Kidney (tissue), 14 donors: Measurements from ENCODE around the gene CGRRF1. TPM values are rescaled to one million over a fixed set of nuclear protein-coding genes. Genes with fewer than 3 reads are reported as not detected.
A peak's percentile ranks its signal among the peaks of the same experiment; 100 is the strongest.

Experiments
- DNase-seq, 5 donors: peaks; one replicate each; pipeline ENCODE4 v3.0.0-alpha.2; 2013 to 2020
- FAIRE-seq: peaks from 2 replicates; lab custom pipeline; 2012; peaks lifted over from hg19 to GRCh38; lab: Jason Lieb, UNC
- H3K27ac ChIP-seq, 2 donors: one replicate each; pipeline ENCODE4 v1.7.0; 2013; ENCODE audit warnings: low read depth in 2 of 2, low read length in 2 of 2, inconsistent platforms in 1 of 2
- H3K27me3 ChIP-seq: one replicate; pipeline ENCODE4 v1.7.1; 2013; ENCODE audit warnings: low read length, inconsistent platforms; ENCODE audit not compliant: control insufficient read depth, insufficient read depth
- H3K36me3 ChIP-seq, 3 donors: one replicate each; pipeline versions ENCODE4 v1.7.0 to v1.7.1; 2013; ENCODE audit warnings: low read length in 3 of 3, control low read depth in 1 of 3, inconsistent platforms in 1 of 3; ENCODE audit not compliant: insufficient read depth in 3 of 3, control insufficient read depth in 2 of 3
- H3K4me1 ChIP-seq, 3 donors: one replicate each; pipeline versions ENCODE4 v1.7.0 to v1.7.1; 2013; ENCODE audit warnings: low read length in 3 of 3, inconsistent platforms in 1 of 3, low read depth in 1 of 3; ENCODE audit not compliant: control insufficient read depth in 2 of 3, insufficient read depth in 2 of 3
- H3K4me3 ChIP-seq, 3 donors: one replicate each; pipeline versions ENCODE4 v1.7.0 to v1.8.1; 2013; ENCODE audit warnings: low read length in 3 of 3, control low read depth in 1 of 3, inconsistent platforms in 1 of 3
- H3K9ac ChIP-seq, 3 donors: one replicate each; pipeline versions ENCODE4 v1.7.0 to v1.7.1; 2013; ENCODE audit warnings: low read length in 3 of 3, control low read depth in 1 of 3, inconsistent platforms in 1 of 3
- H3K9me3 ChIP-seq, 3 donors: one replicate each; pipeline versions ENCODE4 v1.7.0 to v1.7.1; 2013; ENCODE audit warnings: low read length in 3 of 3, control low read depth in 1 of 3, inconsistent platforms in 1 of 3; ENCODE audit not compliant: control insufficient read depth in 2 of 3, insufficient read depth in 1 of 3
- intact Hi-C: fragments of 100-400 bp; cut with DNase I; formaldehyde crosslinking; loops from one replicate; pipeline ENCODE4 v1.11.1; 2022
- polyA plus RNA-seq: library from polyadenylated mRNA; stranded (reverse); fragments of 350-450 nt; fragmentation: Illumina TruSeq; extraction: RNeasy Lipid Tissue Mini Kit (QIAGEN cat#74804); gene quantifications from one replicate; pipeline ENCODE4 v1.2.3, GENCODE V29; 2014; ENCODE audit warnings: low read depth, low replicate concordance; ENCODE audit not compliant: insufficient read depth
- total RNA-seq: library from RNA; stranded (reverse); fragmentation: NEBNext Ultra II Directional; extraction: Animal tissue kit (Norgen Biotek cat#: 25700); gene quantifications from one replicate; pipeline ENCODE4 v1.2.1, GENCODE V29; 2021
- TF ChIP-seq, protein P1 (sequence below): IDR thresholded peaks from 3 replicates; pipeline ENCODE4 v1.5.1; 2012; ENCODE audit warnings: mild to moderate bottlenecking, moderate library complexity, borderline replicate concordance; ENCODE audit not compliant: insufficient read depth; ENCODE audit errors: extremely low read depth
- donor health status: control.
- donor health status: control.
- donor health status: control.
- donor health status: control.
- donor health status: control.
- donor health status: DM: yes; HTN: yes; CAD: no.
- donor health status: Normal renal cell carcinoma (clear cell type).

The CGRRF1 gene
- total and polyA plus RNA-seq, 2 donors from 2014 or later: 19.6 to 26.2 TPM

DNA sequence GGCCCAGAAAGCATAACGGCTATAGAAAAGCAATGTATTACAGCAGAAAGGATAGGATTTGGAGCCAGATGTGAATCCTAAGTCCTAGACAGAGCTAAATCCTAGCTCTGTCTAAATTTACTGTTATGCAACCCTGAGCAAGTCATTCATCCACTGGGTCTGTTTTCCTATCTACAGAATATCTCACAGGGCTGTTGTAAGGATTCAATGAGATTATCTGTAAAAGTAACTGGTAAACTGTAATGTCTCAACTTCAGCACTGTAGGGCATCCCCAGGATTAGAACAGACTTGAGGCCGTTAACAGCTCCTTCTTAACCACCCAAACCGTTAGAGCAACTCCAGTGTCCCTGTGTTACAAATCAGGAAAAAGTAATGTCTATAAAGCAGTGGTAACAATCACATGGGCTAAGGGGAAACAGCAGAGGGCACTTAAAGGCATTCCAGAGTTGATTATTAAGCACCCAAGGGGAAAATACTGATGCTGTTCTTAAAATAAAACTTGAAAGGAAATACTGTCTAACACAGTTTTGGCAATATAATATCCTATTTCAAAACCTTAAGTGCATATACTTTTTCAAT lies 31.0 kb upstream of the CGRRF1 start:
- H3K27me3 ChIP-seq: no peaks in the 10 kb centered on the region
- H3K4me1 ChIP-seq: peaks cover 0 to 6% (median 0%) of the 10 kb centered on the region in 3 donors
- no peak overlapping the region for H3K9ac ChIP-seq
- H3K9me3 ChIP-seq: no peaks in the 10 kb centered on the region
- TF ChIP-seq, protein P1, sequence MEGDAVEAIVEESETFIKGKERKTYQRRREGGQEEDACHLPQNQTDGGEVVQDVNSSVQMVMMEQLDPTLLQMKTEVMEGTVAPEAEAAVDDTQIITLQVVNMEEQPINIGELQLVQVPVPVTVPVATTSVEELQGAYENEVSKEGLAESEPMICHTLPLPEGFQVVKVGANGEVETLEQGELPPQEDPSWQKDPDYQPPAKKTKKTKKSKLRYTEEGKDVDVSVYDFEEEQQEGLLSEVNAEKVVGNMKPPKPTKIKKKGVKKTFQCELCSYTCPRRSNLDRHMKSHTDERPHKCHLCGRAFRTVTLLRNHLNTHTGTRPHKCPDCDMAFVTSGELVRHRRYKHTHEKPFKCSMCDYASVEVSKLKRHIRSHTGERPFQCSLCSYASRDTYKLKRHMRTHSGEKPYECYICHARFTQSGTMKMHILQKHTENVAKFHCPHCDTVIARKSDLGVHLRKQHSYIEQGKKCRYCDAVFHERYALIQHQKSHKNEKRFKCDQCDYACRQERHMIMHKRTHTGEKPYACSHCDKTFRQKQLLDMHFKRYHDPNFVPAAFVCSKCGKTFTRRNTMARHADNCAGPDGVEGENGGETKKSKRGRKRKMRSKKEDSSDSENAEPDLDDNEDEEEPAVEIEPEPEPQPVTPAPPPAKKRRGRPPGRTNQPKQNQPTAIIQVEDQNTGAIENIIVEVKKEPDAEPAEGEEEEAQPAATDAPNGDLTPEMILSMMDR: no peak
- H3K36me3 ChIP-seq: peaks cover 0 to 8% (median 0%) of the 10 kb centered on the region in 3 donors
- DNase-seq (no peak), FAIRE-seq (no peak)
- no peak overlapping the region for H3K4me3 ChIP-seq
- no peak overlapping the region for H3K27ac ChIP-seq
- intact Hi-C loops: no loop called here

DNA sequence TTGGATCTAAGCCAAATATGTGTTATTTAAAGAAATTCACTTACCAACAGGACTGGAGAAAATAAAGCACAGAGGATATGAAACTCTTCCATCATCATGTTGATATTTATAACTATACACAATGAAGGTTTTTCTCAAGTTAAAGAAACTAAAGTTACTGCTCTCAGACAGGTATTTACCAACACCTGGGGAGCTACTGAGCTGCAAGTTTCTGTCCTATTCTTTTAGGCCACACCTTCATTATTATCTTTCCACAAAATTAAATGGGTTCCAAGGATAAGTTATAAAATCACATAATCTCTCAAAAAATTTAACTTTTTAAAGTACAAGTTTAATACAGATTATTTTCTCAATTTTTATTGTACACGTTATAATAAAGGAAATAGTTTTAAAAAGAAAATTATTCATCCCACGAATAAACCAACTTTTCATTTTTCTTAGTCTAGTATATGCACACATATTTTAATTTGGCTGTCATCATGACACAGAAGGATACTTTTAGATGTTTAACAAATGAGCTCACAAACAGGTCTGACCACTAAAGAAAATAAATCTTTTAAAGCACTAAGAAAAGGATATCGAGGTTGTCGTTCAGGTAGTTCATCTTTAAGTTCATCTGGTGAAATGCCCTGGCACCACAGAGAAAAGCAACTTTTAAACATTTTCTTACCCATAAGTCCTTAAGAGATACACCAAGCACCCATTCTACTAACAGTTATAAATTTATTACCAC lies 28.7 kb upstream of the CGRRF1 start:
- no peaks in the 10 kb centered on the region for H3K9me3 ChIP-seq
- TF ChIP-seq, protein P1: no peak
- H3K27me3 ChIP-seq: no peaks in the 10 kb centered on the region
- intact Hi-C loops: no loop called here
- peak; percentile 23 for FAIRE-seq
- no peak for DNase-seq
- peaks cover 0 to 6% (median 0%) of the 10 kb centered on the region in 3 donors for H3K4me1 ChIP-seq
- no peak overlapping the region for H3K4me3 ChIP-seq
- H3K27ac ChIP-seq: no peak overlapping the region
- H3K36me3 ChIP-seq: peaks cover 0 to 8% (median 0%) of the 10 kb centered on the region in 3 donors
- H3K9ac ChIP-seq: no peak overlapping the region

DNA sequence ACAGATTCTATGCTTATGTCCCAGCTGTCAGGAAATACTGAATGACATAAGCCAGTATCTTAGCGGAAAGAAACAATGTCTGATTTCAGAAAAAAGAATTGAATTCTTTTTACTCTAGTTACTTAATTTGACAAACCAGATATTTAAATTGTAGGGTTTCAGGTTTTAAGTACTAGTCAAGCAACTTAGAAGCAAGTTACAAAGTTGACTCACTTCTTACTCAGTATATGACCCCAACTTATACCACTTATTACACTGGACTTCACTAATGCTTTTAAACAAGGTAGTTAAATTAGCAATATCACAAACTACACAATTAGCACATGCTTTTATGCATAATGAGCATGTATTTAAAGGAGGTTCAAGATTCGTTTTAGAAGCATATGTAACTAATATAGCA lies 28.0 kb upstream of the CGRRF1 start:
- TF ChIP-seq, protein P1: no peak
- no peak for FAIRE-seq
- H3K36me3 ChIP-seq: peaks cover 0 to 8% (median 0%) of the 10 kb centered on the region in 3 donors

More for the DNA sequence above, 28.0 kb upstream of the CGRRF1 start:
- Histone ChIP-seq H3K27me3 (no peaks in the 10 kb centered on the region), H3K4me1 (peaks cover 0 to 6% (median 0%) of the 10 kb centered on the region in 3 donors), H3K9ac (no peak overlapping the region), H3K27ac (no peak overlapping the region), H3K4me3 (no peak overlapping the region), H3K9me3 (no peaks in the 10 kb centered on the region)
- DNase-seq: no peak
- intact Hi-C loops: no loop called here
